Lung (tissue), 12 donors: ENCODE results near the gene TAPT1. TPM values are rescaled to one million over a fixed set of nuclear protein-coding genes. Genes with fewer than 3 reads are reported as not detected.

Source experiments
- ATAC-seq: fragments of 200-7000 bp; cut with Tn5 transposase; one replicate; pipeline ENCODE4 v1.9.1; 2020; ENCODE audit warnings: moderate number of reproducible peaks; ENCODE audit not compliant: insufficient read depth, low FRiP score
- DNase-seq, 3 donors: peaks; one replicate each; pipeline ENCODE4 v3.0.0-alpha.2; 2013 to 2017
- H3K27ac ChIP-seq, 2 donors: one replicate each; pipeline ENCODE4 v1.5.1; 2013; ENCODE audit warnings: mild to moderate bottlenecking in 2 of 2, moderate library complexity in 2 of 2, control low read depth in 1 of 2, inconsistent platforms in 1 of 2, low read depth in 1 of 2, low read length in 1 of 2
- H3K27me3 ChIP-seq, 3 donors: one replicate each; pipeline ENCODE4 v1.5.1; 2013; ENCODE audit warnings: low read length in 2 of 3; ENCODE audit not compliant: control insufficient read depth in 3 of 3, insufficient read depth in 3 of 3
- H3K36me3 ChIP-seq, 4 donors: one replicate each; pipeline ENCODE4 v1.5.1; 2013; ENCODE audit warnings: low read length in 4 of 4, mild to moderate bottlenecking in 1 of 4, moderate library complexity in 1 of 4; ENCODE audit not compliant: control insufficient read depth in 4 of 4, insufficient read depth in 4 of 4
- H3K4me1 ChIP-seq, 5 donors: one replicate each; pipeline ENCODE4 v1.5.1; 2013; ENCODE audit warnings: low read length in 5 of 5, mild to moderate bottlenecking in 2 of 5, moderate library complexity in 1 of 5; ENCODE audit not compliant: control insufficient read depth in 5 of 5, insufficient read depth in 5 of 5
- H3K4me3 ChIP-seq: one replicate; pipeline ENCODE4 v1.5.1; 2013; ENCODE audit warnings: mild to moderate bottlenecking, control low read depth, moderate library complexity
- H3K9ac ChIP-seq, 2 donors: one replicate each; pipeline ENCODE4 v1.5.1; 2013; ENCODE audit warnings: low read length in 2 of 2, control low read depth in 1 of 2; ENCODE audit not compliant: insufficient read depth in 1 of 2
- H3K9me3 ChIP-seq, 4 donors: one replicate each; pipeline ENCODE4 v1.5.1; 2013; ENCODE audit warnings: low read length in 3 of 4, mild to moderate bottlenecking in 1 of 4, moderate library complexity in 1 of 4; ENCODE audit not compliant: control insufficient read depth in 4 of 4, insufficient read depth in 3 of 4
- WGBS, 2 donors: extraction: QIAGEN DNeasy Blood & Tissue Kit; methylation state at CpG; one replicate each; pipeline ENCODE4 v1.1.7; 2013; 5-methylcytosine and 5-hydroxymethylcytosine counted together
- polyA plus RNA-seq, 2 donors: library from polyadenylated mRNA; stranded (reverse); fragments of 200-250 nt; gene quantifications; one replicate each; pipeline ENCODE4 v1.2.1, GENCODE V29; 2013
- total RNA-seq, 2 donors: library from RNA; depleted of rRNA in 1 of 2; stranded (reverse); fragments of >200 nt in 1 of 2; gene quantifications; one replicate each; pipeline ENCODE4 v1.2.1, GENCODE V29; 2014 to 2021
- TF ChIP-seq, protein P1 (sequence below): IDR thresholded peaks from 2 replicates; pipeline ENCODE4 v1.5.1; 2012; ENCODE audit warnings: mild to moderate bottlenecking; ENCODE audit errors: control extremely low read depth, extremely low read depth
- donor health status: control.
- donor health status: control.
- donor health status: Bipolar disorder and iron deficiency.
- donor health status: healthy.
- donor health status: DM: yes; HTN: yes; CAD: no.

TAPT1 gene
- total and polyA plus RNA-seq, 4 donors = 13.8 to 102 (median 30.2) TPM

DNA sequence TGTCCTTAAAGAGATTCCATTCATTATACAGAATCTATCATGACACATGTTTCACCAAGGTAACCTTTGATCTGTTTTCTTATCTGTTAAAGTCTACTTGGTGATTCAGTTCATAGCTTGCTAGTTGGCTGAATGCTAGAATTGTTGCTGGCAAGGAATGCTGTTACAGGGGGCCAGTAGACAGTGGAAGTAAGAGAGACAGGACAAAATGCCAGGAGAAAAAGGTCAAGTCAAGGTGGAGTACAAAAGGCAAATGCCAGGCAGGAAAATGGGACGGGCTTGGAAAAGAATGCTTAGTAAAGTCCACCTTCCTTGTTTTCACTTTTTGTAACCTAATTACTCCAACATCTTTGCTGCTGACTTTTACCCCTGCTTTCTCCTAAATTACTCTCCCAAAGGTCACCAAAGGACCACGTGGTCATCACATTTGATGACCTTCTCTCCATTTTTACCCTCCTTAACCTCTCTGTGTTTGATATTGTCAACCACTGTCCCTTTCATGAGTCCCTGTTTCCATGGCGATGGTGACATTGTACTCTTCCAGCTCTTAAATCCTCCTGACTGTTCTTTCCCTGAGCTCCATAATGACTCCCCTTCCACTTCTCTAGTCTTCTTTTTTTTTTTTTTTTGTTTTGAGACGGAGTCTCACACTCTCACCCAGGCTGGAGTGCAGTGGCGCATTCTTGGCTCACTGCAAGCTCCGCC lies 24.5 kb upstream of the TAPT1 start:
- no peaks in the 10 kb centered on the region for H3K27me3 ChIP-seq
- peak; percentile 19 for ATAC-seq
- H3K4me1 ChIP-seq = no peaks in the 10 kb centered on the region
- H3K27ac ChIP-seq = no peak overlapping the region
- TF ChIP-seq, protein P1, sequence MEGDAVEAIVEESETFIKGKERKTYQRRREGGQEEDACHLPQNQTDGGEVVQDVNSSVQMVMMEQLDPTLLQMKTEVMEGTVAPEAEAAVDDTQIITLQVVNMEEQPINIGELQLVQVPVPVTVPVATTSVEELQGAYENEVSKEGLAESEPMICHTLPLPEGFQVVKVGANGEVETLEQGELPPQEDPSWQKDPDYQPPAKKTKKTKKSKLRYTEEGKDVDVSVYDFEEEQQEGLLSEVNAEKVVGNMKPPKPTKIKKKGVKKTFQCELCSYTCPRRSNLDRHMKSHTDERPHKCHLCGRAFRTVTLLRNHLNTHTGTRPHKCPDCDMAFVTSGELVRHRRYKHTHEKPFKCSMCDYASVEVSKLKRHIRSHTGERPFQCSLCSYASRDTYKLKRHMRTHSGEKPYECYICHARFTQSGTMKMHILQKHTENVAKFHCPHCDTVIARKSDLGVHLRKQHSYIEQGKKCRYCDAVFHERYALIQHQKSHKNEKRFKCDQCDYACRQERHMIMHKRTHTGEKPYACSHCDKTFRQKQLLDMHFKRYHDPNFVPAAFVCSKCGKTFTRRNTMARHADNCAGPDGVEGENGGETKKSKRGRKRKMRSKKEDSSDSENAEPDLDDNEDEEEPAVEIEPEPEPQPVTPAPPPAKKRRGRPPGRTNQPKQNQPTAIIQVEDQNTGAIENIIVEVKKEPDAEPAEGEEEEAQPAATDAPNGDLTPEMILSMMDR = no peak
- H3K4me3 ChIP-seq = no peak overlapping the region
- H3K9me3 ChIP-seq = no peaks in the 10 kb centered on the region
- no peak for DNase-seq
- H3K9ac ChIP-seq = no peak overlapping the region
- WGBS, 2 donors = 90 to 95% methylated on average over 6 of the region's 6 CpGs
- H3K36me3 ChIP-seq = peaks cover 0 to 6% (median 3%) of the 10 kb centered on the region in 4 donors

DNA sequence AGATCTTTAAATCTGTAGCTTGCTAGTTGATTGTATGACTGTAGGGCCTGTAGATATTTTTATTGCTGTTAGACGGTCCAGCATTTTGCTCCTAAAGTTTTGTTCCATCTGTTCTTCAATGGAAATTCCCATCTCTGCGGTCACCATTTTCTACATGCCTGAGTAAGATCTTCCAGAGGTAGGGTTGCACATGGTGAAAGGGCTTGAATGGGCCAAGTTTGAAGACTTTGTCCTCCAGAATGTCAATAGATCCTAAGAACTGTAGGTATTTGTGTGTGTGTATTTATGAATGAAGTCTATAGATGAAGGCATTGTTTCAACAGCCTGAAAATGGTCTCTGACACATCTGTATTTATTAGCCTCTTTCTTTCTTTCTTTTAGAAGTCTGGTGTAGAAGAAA lies 22.3 kb upstream of the TAPT1 start:
- DNase-seq = no peak
- no peaks in the 10 kb centered on the region for H3K27me3 ChIP-seq
- no peaks in the 10 kb centered on the region for H3K9me3 ChIP-seq
- H3K36me3 ChIP-seq = peaks cover 0 to 6% (median 2%) of the 10 kb centered on the region in 4 donors
- TF ChIP-seq, protein P1 = no peak
- no peak for ATAC-seq
- H3K4me3 ChIP-seq = no peak overlapping the region
- no peak overlapping the region for H3K9ac ChIP-seq
- H3K27ac ChIP-seq = no peak overlapping the region
- no peaks in the 10 kb centered on the region for H3K4me1 ChIP-seq
- 97 to 98% methylated on average over 2 of the region's 2 CpGs for WGBS, 2 donors

DNA sequence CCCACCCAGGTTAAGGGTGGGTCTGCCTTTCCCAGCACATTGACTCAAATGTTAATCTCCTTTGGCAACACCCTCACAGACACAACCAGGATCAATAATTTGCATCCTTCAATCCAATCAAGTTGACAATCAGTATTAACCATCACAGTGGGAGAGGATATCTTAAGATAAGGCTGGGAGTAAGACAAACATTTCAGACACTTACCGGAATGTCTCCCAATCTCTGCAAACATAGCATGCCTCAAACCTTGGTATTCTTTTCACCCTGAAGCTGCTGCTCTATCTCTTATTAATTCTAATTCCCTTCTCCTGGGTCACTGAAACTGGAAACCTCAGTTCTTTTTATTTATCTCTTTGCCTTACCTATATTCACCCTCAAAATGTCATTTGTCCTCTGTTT lies 19.0 kb upstream of the TAPT1 start:
- no peak overlapping the region for H3K4me3 ChIP-seq
- ATAC-seq (no peak), DNase-seq (no peak)
- H3K27ac ChIP-seq = no peak overlapping the region
- 97 to 98% methylated on average over 1 of the region's 1 CpG for WGBS, 2 donors
- H3K9ac ChIP-seq = no peak overlapping the region
- no peaks in the 10 kb centered on the region for H3K4me1 ChIP-seq
- peaks cover 0 to 8% (median 3%) of the 10 kb centered on the region in 4 donors for H3K36me3 ChIP-seq
- no peaks in the 10 kb centered on the region for H3K27me3 ChIP-seq
- TF ChIP-seq, protein P1 = no peak
- H3K9me3 ChIP-seq = no peaks in the 10 kb centered on the region

DNA sequence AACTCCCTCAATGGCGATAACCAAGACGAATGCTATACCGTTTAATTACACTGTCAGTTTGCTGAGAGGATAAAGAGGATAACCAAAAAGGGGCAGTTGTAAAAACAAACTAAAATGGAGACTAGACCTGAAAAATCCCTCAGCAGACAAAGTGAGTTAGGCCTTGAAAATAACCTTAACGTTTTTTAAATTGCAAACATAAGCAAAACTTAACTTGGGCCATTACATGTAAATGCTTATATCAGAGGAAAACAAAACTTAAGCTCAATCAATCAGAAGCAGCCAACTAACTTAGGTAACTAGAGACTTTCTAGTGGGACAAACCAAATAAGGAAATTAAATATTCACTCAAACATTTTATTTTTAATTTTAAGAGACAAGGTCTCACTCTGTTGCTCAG lies 17.0 kb upstream of the TAPT1 start:
- Histone ChIP-seq H3K36me3 (peaks cover 0 to 8% (median 1%) of the 10 kb centered on the region in 4 donors), H3K27me3 (no peaks in the 10 kb centered on the region), H3K9ac (no peak overlapping the region), H3K27ac (no peak overlapping the region), H3K4me3 (no peak overlapping the region), H3K4me1 (no peaks in the 10 kb centered on the region), H3K9me3 (no peaks in the 10 kb centered on the region)
- TF ChIP-seq, protein P1 = no peak
- ATAC-seq (no peak), DNase-seq (no peak)
- WGBS, 2 donors = 92% methylated on average over 4 of the region's 4 CpGs
